ENCODE data around the gene CDK5RAP1. TPM values are rescaled to one million over a fixed set of nuclear protein-coding genes. Genes with fewer than 3 reads are reported as not detected.

CDK5RAP1 gene
- total RNA-seq, 1 donor from 2014 or later = 42.0 TPM

DNA sequence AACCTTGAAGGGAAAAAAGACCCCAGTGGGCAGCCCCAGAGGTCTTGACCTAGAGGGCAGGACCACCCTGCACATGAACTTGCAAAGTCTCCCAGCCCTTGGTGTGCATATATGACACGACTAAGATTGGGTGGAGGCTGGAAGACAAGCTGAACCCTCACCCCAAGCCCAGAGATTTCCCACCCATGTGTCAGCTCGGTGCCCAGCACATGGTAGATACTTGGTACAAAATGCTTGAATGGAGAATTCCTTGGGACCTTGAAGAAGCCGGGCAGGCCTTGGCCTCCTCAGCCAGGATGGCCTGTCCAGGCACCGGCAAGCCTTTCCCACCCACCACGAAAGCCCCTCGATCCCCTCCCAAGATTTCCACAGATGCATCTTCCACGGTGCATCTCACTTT lies 67.7 kb downstream of the CDK5RAP1 start:
- TF ChIP-seq EZH2 (IDR thresholded peaks at IDR 0.05) (no peak), EZH2phosphoT487 (IDR thresholded peaks at IDR 0.05) (no peak)
- TF ChIP-seq, protein P1, sequence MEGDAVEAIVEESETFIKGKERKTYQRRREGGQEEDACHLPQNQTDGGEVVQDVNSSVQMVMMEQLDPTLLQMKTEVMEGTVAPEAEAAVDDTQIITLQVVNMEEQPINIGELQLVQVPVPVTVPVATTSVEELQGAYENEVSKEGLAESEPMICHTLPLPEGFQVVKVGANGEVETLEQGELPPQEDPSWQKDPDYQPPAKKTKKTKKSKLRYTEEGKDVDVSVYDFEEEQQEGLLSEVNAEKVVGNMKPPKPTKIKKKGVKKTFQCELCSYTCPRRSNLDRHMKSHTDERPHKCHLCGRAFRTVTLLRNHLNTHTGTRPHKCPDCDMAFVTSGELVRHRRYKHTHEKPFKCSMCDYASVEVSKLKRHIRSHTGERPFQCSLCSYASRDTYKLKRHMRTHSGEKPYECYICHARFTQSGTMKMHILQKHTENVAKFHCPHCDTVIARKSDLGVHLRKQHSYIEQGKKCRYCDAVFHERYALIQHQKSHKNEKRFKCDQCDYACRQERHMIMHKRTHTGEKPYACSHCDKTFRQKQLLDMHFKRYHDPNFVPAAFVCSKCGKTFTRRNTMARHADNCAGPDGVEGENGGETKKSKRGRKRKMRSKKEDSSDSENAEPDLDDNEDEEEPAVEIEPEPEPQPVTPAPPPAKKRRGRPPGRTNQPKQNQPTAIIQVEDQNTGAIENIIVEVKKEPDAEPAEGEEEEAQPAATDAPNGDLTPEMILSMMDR (IDR thresholded peaks at IDR 0.05) = no peak
- Histone ChIP-seq H3K4me3 (no peak overlapping the region), H3K27me3 (no peaks in the 10 kb centered on the region), H3K36me3 (no peaks in the 10 kb centered on the region), H3K4me1 (peaks cover 8% of the 10 kb centered on the region), H3K4me2 (no peak overlapping the region), H2AFZ (replicated peaks) (no peak overlapping the region), H3K79me2 (ENCODE audit: low read depth) (no peaks in the 10 kb centered on the region), H4K20me1 (ENCODE audit: low read depth) (no peaks in the 10 kb centered on the region), H3K9me3 (ENCODE audit: low read depth) (no peaks in the 10 kb centered on the region), H3F3A (ENCODE audit: low read depth) (no peaks in the 10 kb centered on the region), H3K9ac (no peak overlapping the region), H3K27ac (no peak overlapping the region)
- Mint-ChIP-seq H3K27ac (no peak overlapping the region), H3K4me3 (no peak overlapping the region), H3K36me3 (no peaks in the 10 kb centered on the region), H3K4me1 (peaks cover 6% of the 10 kb centered on the region), H3K9me3 (no peaks in the 10 kb centered on the region), H3K27me3 (ENCODE audit: insufficient read depth, low read depth) (peaks cover 7% of the 10 kb centered on the region)
- DNase-seq (ENCODE audit: low spot score) = no peak

DNA sequence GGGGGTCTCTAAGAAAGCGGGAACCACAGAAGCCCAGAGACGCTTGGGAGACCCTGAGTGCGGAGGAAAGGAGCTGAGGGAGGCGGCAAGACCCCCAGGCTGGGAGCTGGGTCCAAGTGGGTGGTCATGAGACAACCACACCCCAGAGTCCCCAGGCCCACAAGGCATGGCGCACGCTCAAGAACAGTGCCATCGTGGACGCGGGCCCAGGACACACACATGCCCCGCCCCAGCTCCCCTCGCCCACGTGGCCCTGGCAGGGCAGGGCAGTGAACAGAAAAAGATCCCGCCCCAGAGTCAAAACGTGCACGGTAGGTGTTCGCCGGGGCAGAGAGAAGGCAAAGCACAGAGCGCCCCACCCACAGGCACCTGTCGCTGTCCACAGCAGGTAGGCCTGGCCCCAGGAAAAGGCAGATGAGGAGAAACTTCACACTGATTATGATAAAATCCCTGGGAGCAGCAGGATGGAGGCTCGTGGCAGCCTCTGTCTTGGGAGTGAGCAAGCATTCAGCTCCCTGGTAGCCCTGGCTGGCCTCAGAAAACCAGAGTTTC lies 68.3 kb downstream of the CDK5RAP1 start:
- Histone ChIP-seq H2AFZ (replicated peaks) (no peak overlapping the region), H3K27me3 (no peaks in the 10 kb centered on the region), H3K9me3 (ENCODE audit: low read depth) (no peaks in the 10 kb centered on the region), H3K9ac (no peak overlapping the region), H3K36me3 (no peaks in the 10 kb centered on the region), H3K4me3 (no peak overlapping the region), H3K27ac (no peak overlapping the region), H4K20me1 (ENCODE audit: low read depth) (no peaks in the 10 kb centered on the region), H3F3A (ENCODE audit: low read depth) (no peaks in the 10 kb centered on the region), H3K4me1 (peaks cover 8% of the 10 kb centered on the region), H3K79me2 (ENCODE audit: low read depth) (no peaks in the 10 kb centered on the region), H3K4me2 (no peak overlapping the region)
- Mint-ChIP-seq H3K27ac (no peak overlapping the region), H3K4me1 (peaks cover 6% of the 10 kb centered on the region), H3K4me3 (no peak overlapping the region), H3K9me3 (no peaks in the 10 kb centered on the region), H3K27me3 (ENCODE audit: insufficient read depth, low read depth) (peaks cover 7% of the 10 kb centered on the region), H3K36me3 (no peaks in the 10 kb centered on the region)
- TF ChIP-seq, protein P1 (IDR thresholded peaks at IDR 0.05) = no peak
- TF ChIP-seq EZH2phosphoT487 (IDR thresholded peaks at IDR 0.05) = no peak
- TF ChIP-seq EZH2 (IDR thresholded peaks at IDR 0.05) = no peak
- DNase-seq (ENCODE audit: low spot score) = no peak

DNA sequence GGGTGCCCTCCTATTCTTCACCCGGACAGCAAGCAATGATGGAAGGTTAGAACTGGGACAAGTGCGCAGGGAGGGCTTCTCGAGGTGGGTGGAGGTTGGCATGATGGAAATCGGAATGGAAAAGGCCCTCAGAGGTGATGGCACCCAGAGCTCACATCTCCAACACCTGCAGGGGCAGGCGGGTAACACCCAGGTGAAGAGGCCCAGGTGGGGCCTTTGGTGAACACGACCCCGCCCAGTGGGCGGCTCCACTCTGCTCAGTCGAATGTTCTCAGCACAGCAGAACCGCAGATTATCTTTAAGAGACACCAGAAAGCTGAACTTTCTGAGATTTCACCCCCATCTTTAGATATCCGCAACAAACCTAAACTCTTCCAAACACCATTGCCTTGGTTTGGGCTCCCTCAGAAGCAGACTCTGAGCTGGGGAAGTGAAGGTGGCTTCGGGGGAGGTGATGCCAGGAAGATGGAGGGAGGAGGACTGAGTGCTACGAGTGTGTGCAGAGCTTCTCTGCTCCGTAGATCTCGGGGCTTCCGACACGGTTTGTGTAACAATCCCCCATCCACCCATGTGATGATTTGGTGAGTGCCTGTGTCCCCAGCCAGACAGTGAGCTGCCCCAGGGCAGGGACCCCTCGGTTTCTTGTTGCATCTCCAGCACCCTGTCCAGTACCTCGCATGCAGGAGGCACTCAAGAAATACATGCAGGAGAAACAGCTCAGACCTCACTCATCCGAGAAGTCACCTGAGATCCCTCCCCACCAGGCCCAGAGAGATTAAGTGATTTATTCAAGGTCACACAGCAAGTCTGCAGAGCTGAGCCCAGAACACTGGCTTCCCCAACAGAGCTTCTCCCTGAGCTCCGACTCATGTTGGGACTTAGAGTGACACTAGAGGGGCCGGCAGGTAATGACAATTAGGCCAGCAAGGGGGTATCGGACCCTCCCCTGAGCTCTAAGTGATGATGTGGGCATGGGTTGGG lies 72.9 kb downstream of the CDK5RAP1 start:
- Histone ChIP-seq H3K4me2 (no peak overlapping the region), H3K27me3 (no peaks in the 10 kb centered on the region), H3K9me3 (ENCODE audit: low read depth) (no peaks in the 10 kb centered on the region), H3F3A (ENCODE audit: low read depth) (no peaks in the 10 kb centered on the region), H3K79me2 (ENCODE audit: low read depth) (no peaks in the 10 kb centered on the region), H3K9ac (no peak overlapping the region), H4K20me1 (ENCODE audit: low read depth) (no peaks in the 10 kb centered on the region), H2AFZ (replicated peaks) (no peak overlapping the region), H3K4me1 (peaks cover 8% of the 10 kb centered on the region), H3K36me3 (no peaks in the 10 kb centered on the region), H3K4me3 (no peak overlapping the region), H3K27ac (no peak overlapping the region)
- Mint-ChIP-seq H3K4me3 (no peak overlapping the region), H3K27me3 (ENCODE audit: insufficient read depth, low read depth) (peaks cover 4% of the 10 kb centered on the region), H3K4me1 (peaks cover 6% of the 10 kb centered on the region), H3K27ac (no peak overlapping the region), H3K9me3 (no peaks in the 10 kb centered on the region), H3K36me3 (no peaks in the 10 kb centered on the region)
- TF ChIP-seq EZH2phosphoT487 (IDR thresholded peaks at IDR 0.05) = no peak
- TF ChIP-seq, protein P1 (IDR thresholded peaks at IDR 0.05) = no peak
- no peak for TF ChIP-seq EZH2 (IDR thresholded peaks at IDR 0.05)
- DNase-seq (ENCODE audit: low spot score) = no peak
